ENCODE data around the gene DENND5A.
"Not testable (repeated sequence)": the region's sequence is repeated elsewhere in the genome, so short reads cannot be mapped to it uniquely, and the experiment has no call there.

The DENND5A gene

DNA sequence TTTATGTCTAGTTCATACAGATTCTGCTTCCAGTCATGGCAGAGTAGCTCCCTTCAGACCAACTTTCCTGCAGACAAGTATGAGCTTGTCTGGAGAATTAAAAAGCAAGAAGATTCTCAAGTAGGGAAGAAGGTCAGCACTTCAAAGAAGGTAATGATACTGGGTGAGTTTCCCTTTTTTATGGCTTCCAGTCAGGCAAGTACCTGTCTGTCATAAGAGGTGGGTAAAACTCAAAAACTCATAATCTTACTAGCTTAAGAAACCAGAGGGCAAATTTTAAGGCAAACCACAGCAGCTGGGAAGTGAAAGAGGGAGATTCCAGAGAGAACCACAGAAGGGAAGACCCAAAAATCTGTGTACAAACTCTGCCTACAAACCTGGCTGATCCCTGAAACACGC lies 54.2 kb downstream of the DENND5A start:
- DNase-seq (ENCODE audit: low read depth): no peak

DNA sequence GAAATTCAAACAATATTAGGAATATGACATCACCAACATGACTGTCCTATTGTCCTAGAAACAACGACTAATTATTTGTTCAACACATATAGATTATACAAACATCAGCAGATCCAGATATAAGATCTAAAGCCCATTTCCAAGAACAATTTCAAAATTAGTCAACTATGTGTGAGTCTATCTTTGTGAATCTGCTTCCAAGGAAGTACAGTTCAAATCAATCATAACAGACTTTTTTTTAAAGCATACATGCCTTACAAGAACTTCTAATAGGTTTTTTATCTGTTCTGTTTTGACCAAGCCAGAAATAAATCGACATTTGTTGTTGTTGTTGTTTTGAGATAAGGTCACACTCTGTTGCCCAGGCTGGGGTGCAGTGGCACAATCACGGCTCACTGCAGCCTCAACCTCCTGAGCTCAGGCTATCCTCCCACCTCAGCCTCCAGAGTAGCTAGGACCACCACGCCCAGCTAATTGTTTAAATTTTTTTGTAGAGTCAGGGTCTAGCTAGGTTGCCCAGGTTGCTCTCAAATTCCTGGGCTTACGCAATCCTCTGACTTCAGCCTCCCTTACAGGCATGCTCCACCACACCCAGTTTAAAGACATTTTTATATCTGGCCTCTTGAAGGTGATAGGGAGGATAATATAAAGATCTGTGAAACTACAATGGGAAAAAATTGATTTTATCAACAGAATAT lies 54.8 kb downstream of the DENND5A start:
- no peak for DNase-seq (ENCODE audit: low read depth)

DNA sequence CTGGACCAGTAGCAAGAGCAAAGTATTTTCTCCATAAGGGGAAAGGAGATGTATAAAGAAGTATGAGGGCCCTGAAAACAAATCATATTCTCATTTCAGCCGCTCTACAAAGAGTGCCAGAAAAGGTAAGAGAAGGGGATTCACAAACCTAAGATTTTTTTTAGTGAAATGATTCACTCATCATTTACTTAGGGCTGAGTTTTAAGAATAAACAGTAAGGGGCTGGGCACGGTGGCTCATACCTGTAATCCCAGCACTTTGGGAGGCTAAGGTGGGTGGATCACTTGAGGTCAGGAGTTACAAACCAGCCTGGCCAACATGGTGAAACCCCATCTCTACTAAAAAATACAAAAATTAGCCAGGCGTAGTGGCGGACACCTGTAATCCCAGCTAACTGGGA lies 55.5 kb downstream of the DENND5A start:
- not testable (repeated sequence) for DNase-seq (ENCODE audit: low read depth)

DNA sequence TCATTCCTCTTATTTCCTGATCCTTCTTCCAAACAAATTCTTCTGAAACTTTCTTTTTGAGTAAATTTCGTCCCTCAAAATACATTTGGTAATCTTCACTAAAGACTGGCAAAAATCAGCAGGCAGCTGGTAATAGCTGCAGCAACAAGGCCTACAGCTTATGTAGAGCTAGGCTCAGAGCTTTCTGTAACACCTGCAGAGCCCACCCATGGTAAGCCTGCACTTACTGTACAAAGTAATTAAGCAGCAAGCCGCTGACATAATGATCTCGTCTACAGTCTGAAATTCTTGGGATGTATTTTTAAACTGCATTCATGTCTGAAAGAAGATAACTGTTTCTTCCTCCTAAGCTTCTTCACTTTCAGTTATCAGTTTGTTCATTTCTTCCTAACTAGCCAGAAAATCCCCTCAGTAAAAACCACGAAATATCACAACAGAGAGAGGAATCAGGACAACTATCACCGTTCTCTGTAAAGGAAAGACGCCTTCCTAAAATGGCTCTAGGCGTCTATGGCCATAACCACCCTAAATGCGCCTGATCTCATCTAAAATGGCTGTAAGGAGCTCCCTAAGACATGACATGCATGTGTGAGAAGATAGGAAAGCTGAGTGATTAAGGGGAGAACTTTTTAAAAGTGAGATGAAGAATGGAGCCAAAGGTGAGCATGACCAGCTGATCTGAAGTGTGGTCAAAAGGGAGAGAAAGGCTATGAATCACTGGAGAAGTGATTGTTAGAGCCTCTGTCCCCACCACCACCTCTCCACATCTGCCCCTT lies 56.2 kb downstream of the DENND5A start:
- no peak for DNase-seq (ENCODE audit: low read depth)

DNA sequence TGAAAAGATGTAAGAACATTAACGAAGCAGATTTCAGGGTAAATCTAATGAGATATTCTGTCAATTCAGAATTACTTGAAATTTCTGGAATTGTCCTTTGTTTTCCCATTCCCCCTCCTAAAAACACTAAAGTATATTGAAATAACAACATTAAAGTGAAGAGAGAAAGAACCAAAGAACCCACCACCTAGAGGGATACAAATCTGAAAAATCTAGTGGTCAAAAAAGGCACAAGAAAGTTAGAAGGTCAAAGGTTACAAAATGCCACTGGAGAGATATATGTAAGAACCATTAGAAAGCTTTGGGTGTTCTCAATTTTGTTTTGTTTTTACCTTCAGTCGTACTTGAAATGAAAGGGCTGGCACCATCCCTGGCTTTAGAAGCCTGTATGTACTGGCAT lies 57.9 kb downstream of the DENND5A start:
- no peak for DNase-seq (ENCODE audit: low read depth)

DNA sequence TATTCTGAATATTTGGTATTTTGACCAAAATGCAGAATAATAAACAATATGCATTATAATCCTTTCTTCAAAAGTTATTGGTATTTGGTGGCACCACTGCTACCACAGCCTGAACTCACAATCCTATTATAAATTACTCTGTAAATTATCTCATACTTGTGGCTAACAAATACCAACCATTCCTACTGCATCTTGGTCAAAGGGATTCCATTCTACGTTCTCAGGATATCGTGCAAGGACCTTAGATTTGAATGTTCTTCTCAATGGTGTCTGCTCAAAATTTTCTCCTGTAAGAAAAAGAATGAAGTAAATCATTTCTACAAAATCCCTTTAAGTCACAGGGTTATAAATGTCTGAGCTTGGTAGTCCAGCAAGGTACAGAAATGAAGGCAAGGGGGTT lies 58.7 kb downstream of the DENND5A start:
- DNase-seq (ENCODE audit: low read depth): no peak

DNA sequence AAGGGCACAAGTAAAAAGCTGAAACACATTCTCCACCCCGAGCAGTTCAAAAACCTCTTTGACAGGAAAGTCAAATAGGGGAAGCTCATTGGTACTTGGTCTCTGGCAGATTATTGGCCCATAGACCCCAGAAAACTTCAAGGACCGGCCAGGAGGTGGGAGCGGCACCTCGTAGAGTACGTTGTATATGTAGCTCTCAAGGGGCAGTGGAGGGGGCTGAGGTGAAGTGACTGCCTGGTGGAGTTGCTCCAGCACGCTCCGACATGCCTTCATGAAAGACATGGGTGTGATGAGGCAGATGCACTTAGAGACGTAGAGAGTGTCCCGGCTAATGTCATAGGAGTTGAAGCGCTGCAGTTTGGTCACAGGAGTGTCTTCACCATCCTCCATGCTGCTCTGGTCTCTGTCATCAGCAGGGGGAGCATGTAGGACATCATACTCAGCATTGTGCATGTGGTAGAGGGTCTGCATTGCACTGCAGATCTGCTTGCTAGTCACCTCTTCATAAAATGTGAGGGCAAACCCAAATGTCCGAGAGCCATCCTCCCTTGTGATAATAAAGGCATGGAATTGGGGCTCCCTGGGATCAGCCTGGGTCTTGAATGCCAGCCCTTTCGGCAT lies 61.3 kb downstream of the DENND5A start:
- DNase-seq (ENCODE audit: low read depth): no peak

DNA sequence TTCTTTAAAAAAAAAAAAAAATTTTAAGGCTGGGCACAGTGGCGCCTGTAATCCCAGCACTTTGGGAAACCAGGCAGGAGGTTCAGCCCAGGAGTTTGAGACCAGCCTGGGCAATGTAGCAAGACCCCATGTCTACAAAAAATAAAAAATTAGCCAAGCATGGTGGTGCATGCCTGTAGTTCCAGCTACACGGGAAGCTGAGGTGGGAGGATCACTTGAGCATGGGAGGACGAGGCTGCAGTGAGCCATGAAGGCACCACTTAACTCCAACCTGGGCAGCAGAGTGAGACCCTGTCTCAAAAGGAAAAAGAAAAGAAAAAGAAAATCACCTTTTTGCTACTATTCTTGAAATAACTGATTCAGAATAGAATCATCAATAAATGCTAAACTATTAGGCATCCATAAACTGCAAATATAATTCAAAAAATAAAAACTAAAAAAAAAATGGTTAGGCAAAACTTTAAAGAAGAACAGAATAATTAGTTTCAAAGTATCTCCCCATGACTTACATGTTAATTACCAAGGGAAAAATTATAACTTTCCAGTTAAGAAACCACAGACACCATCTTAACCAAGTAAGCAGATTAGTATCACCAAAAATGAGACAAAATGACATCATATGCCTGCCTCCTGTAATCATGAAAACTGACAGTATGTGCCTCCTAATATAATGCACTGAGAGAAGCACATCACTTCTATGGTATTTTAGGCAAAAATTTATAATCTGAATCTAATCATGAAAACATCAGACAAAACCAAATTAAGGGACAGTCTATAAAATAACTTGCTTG lies 63.6 kb downstream of the DENND5A start:
- no peak for DNase-seq (ENCODE audit: low read depth)

DNA sequence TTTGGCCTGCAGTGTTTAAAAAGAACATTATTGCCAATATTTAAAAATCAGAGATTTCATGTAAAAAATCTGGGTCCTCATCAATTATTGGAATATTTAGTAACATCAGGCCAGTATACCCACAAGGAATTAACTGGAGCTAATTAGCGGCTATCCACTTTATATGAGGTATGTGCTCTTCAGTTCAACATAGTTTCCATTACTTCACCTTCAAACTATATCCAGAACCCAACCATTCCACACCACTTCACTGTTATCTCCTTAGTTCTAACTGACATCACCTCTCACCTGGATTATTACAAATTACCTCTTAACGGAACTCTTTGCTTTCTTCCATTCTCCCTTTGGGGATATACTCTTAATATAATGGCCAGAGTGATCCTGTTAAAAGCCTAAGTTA lies 64.7 kb downstream of the DENND5A start:
- no peak for DNase-seq (ENCODE audit: low read depth)

DNA sequence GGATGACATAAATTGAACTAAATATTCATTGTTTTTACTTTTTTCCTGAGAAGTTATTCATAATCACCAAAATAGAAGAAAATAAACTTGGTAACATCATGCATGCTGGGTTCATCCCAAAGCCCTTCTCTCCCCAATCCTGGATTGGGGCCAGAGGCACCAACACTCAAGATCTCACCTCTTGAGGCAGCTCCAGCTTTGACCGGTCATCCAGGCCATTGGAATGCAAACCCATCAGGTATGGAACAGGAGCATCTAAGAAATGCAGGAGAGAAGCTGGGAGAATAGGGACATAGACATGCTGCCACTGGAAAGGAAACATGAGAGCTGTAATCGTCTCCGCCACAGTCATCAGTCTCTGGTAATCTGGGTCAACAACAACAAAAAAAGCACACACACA lies 71.8 kb downstream of the DENND5A start:
- DNase-seq (ENCODE audit: low read depth): no peak

DNA sequence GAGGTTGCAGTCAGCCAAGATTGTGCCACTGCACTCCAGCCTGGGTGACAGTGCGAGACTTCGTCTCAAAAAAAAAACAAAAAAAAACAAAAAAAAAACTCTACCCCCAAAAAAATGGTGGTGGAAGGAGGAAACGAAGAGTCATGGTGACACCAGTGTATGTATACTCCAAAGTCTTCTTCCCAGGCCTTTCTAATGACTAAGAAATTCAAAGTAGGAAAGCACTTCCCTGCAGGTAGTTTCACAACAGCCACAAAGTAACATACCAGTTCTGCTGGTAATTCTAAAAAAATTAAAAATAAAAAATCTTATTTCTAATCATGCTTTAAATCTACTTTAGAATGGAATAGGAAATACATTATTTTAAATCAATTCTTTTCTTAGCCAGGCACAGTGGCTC lies 72.6 kb downstream of the DENND5A start:
- DNase-seq (ENCODE audit: low read depth): no peak

DNA sequence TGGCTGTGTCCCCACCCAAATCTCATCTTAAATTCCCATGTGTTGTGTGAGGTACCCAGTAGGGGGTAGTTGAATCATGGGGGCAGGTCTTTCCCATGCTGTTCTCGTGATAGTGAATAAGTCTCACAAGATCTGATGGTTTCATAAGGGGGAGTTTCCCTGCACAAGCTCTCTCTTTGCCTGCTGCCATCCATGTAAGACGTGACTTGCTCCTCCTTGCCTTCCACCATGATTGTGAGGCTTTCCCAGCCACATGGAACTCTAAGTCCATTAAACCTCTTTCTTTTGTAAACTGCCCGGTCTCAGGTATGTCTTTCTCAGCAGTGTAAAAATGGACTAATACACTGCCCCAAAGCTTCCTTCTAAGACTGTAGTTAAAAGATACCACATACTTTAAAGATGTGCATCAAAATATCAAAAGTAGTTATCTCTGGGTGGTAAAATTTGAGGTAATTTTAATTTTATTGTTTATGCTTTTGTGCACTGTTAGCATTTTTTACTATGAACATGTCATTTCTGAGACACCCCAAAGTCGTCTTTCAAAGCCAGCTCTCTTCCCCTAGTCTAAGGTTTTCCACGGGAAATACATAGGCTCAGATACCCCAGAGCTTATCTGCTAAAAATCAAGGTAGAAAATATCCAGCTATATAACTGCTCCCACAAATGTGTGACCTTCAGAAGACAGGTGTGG lies 74.7 kb downstream of the DENND5A start:
- DNase-seq (ENCODE audit: low read depth): not testable (repeated sequence)

DNA sequence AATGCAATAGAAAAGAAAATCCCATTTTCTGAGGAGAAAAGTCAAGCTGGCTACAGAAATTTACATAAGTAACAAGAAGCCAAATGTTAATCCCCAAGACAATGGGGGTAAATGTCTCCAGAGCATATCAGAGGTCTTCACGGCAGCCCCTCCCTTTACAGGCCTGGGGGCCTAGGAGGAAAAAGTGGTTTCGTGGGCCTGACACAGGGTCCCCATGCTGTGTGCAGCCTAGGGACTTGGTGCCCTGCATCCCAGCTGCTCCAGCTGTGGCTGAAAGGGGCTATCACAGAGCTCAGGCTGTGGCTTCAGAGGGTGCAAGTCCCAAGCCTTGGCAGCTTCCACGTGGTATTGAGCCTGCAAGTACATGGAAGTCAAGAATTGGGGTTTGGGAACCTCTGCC lies 76.3 kb downstream of the DENND5A start:
- not testable (repeated sequence) for DNase-seq (ENCODE audit: low read depth)

DNA sequence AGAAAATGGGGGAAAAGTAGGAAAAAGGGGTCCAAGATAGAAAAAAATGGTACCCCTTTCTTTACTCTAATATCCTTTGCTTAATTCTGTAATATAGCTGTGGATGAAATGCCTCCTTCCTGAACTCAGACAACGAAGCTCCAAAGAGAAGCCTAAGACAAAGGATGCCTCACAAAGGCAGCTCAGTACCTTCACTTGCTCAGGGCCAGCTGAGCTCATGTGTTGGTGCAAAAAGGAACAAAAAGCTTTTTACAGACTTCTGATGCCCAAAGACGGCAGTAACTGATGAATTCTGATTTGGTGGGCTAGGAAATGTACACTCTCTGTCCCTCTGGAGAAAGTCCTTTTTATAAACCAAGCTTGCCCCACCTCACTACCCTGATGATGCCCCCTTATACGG lies 77.5 kb downstream of the DENND5A start:
- no peak for DNase-seq (ENCODE audit: low read depth)

DNA sequence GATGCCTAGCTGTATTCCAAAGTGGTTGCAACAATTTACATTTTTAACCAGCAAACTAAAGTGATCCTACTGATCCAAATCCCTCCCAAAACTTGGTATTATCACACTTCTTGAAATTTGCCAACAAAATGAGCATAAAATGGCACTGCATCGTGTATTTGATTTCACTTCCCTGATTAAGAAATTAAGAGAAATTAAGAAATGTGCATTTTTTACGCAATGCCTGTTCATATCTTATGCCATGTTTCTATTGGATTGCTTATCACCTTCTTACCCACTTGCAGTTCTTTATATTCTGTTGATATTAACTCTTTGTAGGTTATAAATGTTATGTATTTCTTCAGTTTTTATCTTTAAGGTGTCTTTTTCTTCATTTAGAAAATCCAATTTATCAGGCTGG lies 80.6 kb downstream of the DENND5A start:
- no peak for DNase-seq (ENCODE audit: low read depth)

DNA sequence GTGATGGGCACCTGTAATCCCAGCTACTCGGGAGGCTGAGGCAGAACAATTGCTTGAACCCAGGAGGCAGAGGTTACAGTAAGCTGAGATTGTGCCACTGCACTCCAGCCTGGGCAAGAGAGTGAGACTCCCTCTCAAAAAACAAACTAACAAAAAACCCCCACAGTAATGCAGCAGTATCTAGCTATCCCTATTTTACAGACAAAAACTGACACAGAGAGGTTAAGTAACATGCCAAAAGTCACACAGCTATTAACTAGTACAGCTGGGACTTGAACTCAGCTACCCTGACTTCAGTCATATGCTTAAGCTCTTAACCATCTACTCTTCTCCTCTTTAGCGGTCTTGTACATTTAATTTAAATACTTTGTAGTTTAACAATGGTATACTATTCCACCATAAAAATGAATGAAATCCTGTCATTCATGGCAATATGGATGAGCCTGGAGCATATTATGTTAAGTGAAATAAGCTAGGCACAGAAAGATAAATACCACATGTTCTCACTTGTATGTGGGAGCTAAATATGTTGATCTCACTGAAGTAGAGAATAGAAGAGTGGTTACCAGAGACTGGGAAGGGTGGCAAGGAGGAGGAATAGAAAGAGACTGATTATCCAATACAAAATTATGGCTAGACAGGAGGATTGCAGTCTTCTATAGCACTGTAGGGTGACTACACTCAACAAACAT lies 82.8 kb downstream of the DENND5A start:
- no peak for DNase-seq (ENCODE audit: low read depth)

DNA sequence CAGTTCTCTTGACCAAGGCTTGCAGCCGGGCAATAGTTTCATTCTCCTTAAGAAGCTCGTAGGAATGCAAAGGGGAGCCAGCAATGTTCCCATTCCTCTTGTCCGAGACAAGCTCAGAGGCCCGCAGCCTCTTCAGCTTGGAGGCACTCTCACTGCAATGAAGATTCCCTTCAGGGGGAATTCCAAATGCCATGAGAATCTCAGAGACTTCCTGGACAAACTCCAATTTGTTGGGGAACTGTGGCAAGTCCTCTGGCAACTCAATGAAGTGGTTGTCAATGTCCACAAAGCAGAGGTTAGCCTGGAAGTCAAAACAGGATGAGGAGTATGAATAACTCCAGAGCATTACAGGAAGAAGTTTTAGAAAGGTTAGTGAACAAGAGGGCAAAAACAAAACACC lies 84.4 kb downstream of the DENND5A start:
- DNase-seq (ENCODE audit: low read depth): no peak

DNA sequence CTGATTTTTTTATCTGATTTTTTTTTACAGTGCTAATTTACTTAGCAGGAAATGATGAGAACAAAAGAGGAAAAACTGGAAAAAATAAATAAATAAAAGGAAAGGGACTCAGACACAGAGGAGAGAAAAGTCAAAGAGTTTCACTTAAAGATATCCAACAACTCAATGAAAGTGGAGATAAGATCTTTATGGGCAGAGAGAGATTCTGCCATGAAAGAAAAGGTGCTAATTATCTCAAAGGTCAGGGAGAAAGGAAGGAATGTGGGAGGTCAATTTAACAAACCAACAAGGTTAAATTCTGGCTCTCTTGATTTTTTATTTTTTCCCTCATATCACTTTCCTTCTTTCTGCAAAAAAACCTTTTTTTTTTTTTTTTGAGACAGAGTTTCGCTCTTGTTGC lies 86.0 kb downstream of the DENND5A start:
- no peak for DNase-seq (ENCODE audit: low read depth)

DNA sequence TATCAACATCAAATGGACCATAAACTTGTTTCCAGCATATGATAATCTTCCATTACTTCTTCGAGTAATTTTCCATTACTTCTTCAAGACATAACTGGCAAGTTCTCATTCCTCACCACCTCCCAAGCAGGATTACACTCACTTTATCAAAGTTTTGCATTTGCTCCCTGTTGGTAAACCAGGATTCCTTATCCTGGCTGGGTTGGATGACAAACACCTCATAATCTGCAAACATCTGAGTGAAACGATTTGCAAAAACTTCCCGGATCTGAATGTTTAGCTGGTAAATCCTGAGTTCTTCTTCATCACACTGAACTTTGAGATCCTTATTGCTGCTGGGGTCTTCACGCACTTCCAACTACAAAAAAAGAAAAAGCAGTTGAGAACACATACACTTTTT lies 86.4 kb downstream of the DENND5A start:
- no peak for DNase-seq (ENCODE audit: low read depth)

DNA sequence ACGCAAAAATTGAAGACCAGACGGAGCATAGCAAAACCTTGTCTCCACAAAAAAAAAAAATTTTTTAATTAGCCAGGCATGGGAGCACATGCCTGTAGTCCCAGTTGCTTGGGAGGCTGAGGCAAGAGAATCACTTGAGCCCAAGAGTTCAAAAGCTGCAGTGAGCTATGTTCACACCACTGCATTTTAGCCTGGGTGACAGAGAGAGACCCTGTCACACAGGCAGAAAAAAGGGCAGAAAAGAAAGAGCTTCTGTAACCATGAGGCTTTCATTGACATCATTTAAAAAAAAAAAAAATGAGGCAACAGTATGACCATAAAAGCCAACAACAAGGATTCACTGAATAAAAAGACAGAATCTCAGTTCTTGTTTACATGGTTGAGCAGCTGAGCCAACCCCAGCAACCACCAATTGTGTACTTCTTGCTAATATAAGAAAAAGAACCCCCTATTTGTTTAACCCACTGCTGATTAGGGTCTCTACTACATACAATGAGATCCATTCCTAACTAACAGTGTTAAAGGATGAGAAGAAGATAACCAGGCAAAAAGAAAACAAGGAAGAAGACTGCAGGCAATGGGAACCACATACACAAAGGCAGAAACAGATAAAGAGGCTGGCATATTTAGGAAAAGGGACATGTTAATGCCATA lies 87.6 kb downstream of the DENND5A start:
- DNase-seq (ENCODE audit: low read depth): no peak

DNA sequence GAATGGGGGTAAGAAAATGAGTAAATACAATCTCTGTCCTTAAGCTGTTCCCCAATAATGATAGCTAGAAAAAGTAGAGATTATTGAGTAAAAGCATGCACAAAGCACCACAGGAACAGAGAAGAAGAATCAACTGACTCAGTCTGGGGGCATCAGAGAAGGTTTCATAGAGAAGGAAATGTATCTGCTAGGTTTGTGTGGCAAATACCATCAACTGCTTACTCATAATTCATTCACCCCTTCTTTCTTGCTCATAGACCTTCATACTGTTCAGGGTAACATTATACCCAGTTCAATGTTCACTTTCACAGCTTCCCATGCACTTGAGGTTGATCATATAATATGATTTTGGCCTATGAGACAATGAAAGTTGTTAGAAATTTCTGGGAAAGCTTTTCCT lies 88.6 kb downstream of the DENND5A start:
- no peak for DNase-seq (ENCODE audit: low read depth)
